ENCODE data around the gene RIMBP2.

DNA sequence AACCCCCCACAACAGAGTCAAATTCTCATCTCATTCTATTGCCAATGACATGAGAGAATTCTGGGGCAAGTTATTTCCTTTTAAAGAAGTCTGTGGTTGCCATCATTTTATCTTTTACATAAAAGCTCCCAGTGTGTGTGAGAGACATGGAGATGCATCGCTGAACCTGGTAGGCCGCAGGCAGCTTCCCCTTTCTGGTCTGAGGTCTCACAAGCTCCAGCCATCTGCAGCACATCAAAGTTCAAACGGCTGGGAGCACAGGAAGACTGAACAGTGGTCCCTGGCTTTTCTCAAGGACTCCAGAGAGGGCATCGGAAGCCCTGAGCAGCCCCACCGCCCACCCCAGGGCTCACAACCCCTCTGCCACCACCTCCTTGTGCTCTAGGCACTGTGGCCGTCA is 141.7 kb downstream of the RIMBP2 start:
- TF ChIP-seq, protein P1, sequence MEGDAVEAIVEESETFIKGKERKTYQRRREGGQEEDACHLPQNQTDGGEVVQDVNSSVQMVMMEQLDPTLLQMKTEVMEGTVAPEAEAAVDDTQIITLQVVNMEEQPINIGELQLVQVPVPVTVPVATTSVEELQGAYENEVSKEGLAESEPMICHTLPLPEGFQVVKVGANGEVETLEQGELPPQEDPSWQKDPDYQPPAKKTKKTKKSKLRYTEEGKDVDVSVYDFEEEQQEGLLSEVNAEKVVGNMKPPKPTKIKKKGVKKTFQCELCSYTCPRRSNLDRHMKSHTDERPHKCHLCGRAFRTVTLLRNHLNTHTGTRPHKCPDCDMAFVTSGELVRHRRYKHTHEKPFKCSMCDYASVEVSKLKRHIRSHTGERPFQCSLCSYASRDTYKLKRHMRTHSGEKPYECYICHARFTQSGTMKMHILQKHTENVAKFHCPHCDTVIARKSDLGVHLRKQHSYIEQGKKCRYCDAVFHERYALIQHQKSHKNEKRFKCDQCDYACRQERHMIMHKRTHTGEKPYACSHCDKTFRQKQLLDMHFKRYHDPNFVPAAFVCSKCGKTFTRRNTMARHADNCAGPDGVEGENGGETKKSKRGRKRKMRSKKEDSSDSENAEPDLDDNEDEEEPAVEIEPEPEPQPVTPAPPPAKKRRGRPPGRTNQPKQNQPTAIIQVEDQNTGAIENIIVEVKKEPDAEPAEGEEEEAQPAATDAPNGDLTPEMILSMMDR (conservative IDR thresholded peaks at IDR 0.05 in 1 of 2, IDR thresholded peaks at IDR 0.05 in 1 of 2; ENCODE audit: low read depth in 1 of 2, low read length in 2 of 2): no peak
- no peak for TF ChIP-seq EZH2 (IDR thresholded peaks at IDR 0.05; ENCODE audit: low read length, missing control alignments)

Data from fibroblast of lung (primary cell).